Kidney epithelial cell (primary cell): Measurements from ENCODE around the gene RGS7BP. TPM values are rescaled to one million over a fixed set of nuclear protein-coding genes. Genes with fewer than 3 reads are reported as not detected.

ENCODE experiments used
- DNase-seq: peaks from one replicate; pipeline ENCODE4 v3.0.0-alpha.2; 2010; ENCODE audit warnings: low read depth
- H3K27me3 ChIP-seq: 2 replicates; pipeline ENCODE4 v1.6.0; 2011; ENCODE audit warnings: low read length; ENCODE audit not compliant: control insufficient read depth, insufficient read depth
- H3K36me3 ChIP-seq: 2 replicates; pipeline ENCODE4 v1.5.1; 2011; ENCODE audit warnings: low read length; ENCODE audit not compliant: control insufficient read depth, insufficient read depth
- H3K4me3 ChIP-seq: 2 replicates; pipeline ENCODE4 v1.5.1; 2011; ENCODE audit warnings: low read depth, mild to moderate bottlenecking, control low read depth, low read length
- total RNA-seq: library from RNA; depleted of rRNA; stranded (reverse); fragments of >200 nt; gene quantifications from 2 replicates; pipeline ENCODE4 v1.2.3, GENCODE V29; 2015
- TF ChIP-seq, protein P1 (sequence below): IDR thresholded peaks from 2 replicates; pipeline ENCODE4 v1.5.1; 2011; ENCODE audit warnings: mild to moderate bottlenecking, moderate library complexity, low read length, control low read depth, inconsistent platforms; ENCODE audit not compliant: insufficient read depth, poor library complexity, severe bottlenecking

The RGS7BP gene
- total RNA-seq, 1 donor from 2014 or later, result not detected

DNA sequence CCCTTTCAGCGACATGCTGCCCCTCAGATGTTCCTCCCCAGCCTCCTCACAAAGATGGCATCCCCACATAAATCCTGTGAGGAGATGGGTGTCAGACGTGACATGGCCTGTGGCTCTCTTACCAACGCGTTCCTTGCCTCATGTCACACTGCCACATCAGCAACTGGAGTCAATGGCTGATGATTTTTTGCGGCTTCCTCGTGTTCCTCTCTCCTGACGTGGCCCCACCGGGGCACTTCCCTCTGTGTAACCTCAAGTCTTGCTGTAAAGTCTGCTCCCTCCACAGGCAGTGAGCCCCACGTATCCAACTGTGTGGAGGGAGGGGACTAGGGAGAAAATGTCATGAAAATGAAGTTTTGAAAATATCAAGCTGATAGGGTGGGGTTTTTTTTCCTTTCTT lies 131.3 kb downstream of the RGS7BP start:
- no peak for DNase-seq
- Histone ChIP-seq H3K4me3 (no peak overlapping the region), H3K27me3 (peaks cover 5% of the 10 kb centered on the region), H3K36me3 (no peaks in the 10 kb centered on the region)
- TF ChIP-seq, protein P1, sequence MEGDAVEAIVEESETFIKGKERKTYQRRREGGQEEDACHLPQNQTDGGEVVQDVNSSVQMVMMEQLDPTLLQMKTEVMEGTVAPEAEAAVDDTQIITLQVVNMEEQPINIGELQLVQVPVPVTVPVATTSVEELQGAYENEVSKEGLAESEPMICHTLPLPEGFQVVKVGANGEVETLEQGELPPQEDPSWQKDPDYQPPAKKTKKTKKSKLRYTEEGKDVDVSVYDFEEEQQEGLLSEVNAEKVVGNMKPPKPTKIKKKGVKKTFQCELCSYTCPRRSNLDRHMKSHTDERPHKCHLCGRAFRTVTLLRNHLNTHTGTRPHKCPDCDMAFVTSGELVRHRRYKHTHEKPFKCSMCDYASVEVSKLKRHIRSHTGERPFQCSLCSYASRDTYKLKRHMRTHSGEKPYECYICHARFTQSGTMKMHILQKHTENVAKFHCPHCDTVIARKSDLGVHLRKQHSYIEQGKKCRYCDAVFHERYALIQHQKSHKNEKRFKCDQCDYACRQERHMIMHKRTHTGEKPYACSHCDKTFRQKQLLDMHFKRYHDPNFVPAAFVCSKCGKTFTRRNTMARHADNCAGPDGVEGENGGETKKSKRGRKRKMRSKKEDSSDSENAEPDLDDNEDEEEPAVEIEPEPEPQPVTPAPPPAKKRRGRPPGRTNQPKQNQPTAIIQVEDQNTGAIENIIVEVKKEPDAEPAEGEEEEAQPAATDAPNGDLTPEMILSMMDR, result no peak

GRCh38 chr5:64637837-64638443 lies 132.1 kb downstream of the RGS7BP start:
- DNase-seq, result no peak
- Histone ChIP-seq H3K4me3 (no peak overlapping the region), H3K27me3 (peaks cover 5% of the 10 kb centered on the region), H3K36me3 (no peaks in the 10 kb centered on the region)
- TF ChIP-seq, protein P1, result no peak

GRCh38 chr5:64644831-64645230 lies 139.0 kb downstream of the RGS7BP start:
- TF ChIP-seq, protein P1, result no peak
- Histone ChIP-seq H3K27me3 (no peaks in the 10 kb centered on the region), H3K36me3 (no peaks in the 10 kb centered on the region), H3K4me3 (no peak overlapping the region)
- no peak for DNase-seq

DNA sequence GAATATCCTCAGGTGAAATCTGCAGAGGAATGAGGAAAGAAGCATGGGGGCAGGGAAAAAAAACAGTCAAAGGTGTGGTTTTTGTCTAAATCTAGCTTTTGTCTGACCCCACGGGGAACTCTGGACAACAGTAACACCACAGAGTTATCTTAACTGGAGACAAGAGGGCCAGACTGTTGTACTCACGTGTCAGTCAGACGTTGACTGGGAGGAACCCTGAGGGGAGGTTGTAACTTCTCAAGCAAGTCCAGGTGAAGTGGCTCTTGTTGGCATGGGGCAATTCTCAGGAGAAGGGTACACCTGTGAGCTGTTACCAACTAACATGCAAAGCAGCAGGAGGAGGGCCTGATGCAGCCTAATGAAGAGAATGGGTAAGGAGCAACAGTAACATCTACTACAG lies 140.4 kb downstream of the RGS7BP start:
- TF ChIP-seq, protein P1, result no peak
- DNase-seq, result no peak
- H3K36me3 ChIP-seq, result no peaks in the 10 kb centered on the region
- H3K27me3 ChIP-seq, result no peaks in the 10 kb centered on the region
- H3K4me3 ChIP-seq, result no peak overlapping the region

- DNase-seq, result no peak
- H3K36me3 ChIP-seq, result no peaks in the 10 kb centered on the region
- TF ChIP-seq, protein P1, result no peak
- no peaks in the 10 kb centered on the region for H3K27me3 ChIP-seq
- H3K4me3 ChIP-seq, result no peak overlapping the region
These were observed 143.7 kb downstream of the RGS7BP start for GRCh38 chr5:64649512-64649911.
